Natural killer cell treated with Interleukin-12 subunit alpha and Interleukin-12 subunit beta and Interleukin-15 and Interleukin-18, amount 100 ng/mL, for 72 hours (primary cell): Measurements from ENCODE around the gene SPATA33. TPM values are rescaled to one million over a fixed set of nuclear protein-coding genes. Genes with fewer than 3 reads are reported as not detected.
"Not testable (repeated sequence)": the region's sequence is repeated elsewhere in the genome, so short reads cannot be mapped to it uniquely, and the experiment has no call there.

Experiments used
- ATAC-seq, 2 donors: fragments of 150-1000 bp; cut with Tn5 transposase in 1 of 2; sonication (Bioruptor Pico), chemical (Tn5 transposase) in 1 of 2; 2 replicates each; pipeline ENCODE4 v1.10.0; 2021
- DNase-seq: peaks from one replicate; pipeline ENCODE4 v3.0.0; 2022; ENCODE audit warnings: low spot score
- H3K27ac Mint-ChIP-seq, 2 donors: 1 replicate in 1 of 2; 2 replicates in 1 of 2; pipeline ENCODE4 v1.8.0; 2022; ENCODE audit warnings: mixed read lengths in 2 of 2, mild to moderate bottlenecking in 1 of 2, moderate library complexity in 1 of 2
- H3K27me3 Mint-ChIP-seq, 2 donors: 1 replicate in 1 of 2; 2 replicates in 1 of 2; pipeline ENCODE4 v1.8.0; 2022; ENCODE audit warnings: mixed read lengths in 2 of 2
- H3K36me3 Mint-ChIP-seq: one replicate; pipeline ENCODE4 v1.8.0; 2022; ENCODE audit warnings: mixed read lengths
- H3K4me1 Mint-ChIP-seq, 2 donors: 1 replicate in 1 of 2; 2 replicates in 1 of 2; pipeline ENCODE4 v1.8.0; 2022; ENCODE audit warnings: low read depth in 2 of 2, mixed read lengths in 2 of 2, mild to moderate bottlenecking in 1 of 2
- H3K4me3 Mint-ChIP-seq: one replicate; pipeline ENCODE4 v1.8.0; 2022; ENCODE audit warnings: mixed read lengths
- H3K9me3 Mint-ChIP-seq: 2 replicates; pipeline ENCODE4 v1.8.0; 2022; ENCODE audit warnings: mixed read lengths
- total RNA-seq, 2 donors: library from RNA; stranded (reverse); gene quantifications; one replicate each; pipeline ENCODE4 v1.2.3, GENCODE V29; 2022

The SPATA33 gene
- total RNA-seq, 2 donors from 2014 or later = 9.3 to 19.1 TPM

GRCh38 chr16:89688395-89688794 is 30.8 kb downstream of the SPATA33 start:
- Mint-ChIP-seq H3K9me3 (no peaks in the 10 kb centered on the region), H3K36me3 (no peaks in the 10 kb centered on the region), H3K27me3 (no peaks in the 10 kb centered on the region), H3K4me3 (peak overlapping the region; percentile 27), H3K4me1 (peaks cover 10 to 12% of the 10 kb centered on the region in 2 donors), H3K27ac (no peak overlapping the region)
- ATAC-seq = no peak
- no peak for DNase-seq

- Mint-ChIP-seq H3K4me3 (no peak overlapping the region), H3K27ac (no peak overlapping the region), H3K9me3 (no peaks in the 10 kb centered on the region), H3K36me3 (no peaks in the 10 kb centered on the region), H3K27me3 (no peaks in the 10 kb centered on the region), H3K4me1 (peaks cover 10 to 12% of the 10 kb centered on the region in 2 donors)
- ATAC-seq = no peak
- DNase-seq = peak; percentile 28
Observed at GRCh38 chr16:89689142-89689541, 31.5 kb downstream of the SPATA33 start.

GRCh38 chr16:89689621-89690020 is 32.0 kb downstream of the SPATA33 start:
- not testable (repeated sequence) for H3K9me3 Mint-ChIP-seq, ATAC-seq, H3K36me3 Mint-ChIP-seq, H3K4me3 Mint-ChIP-seq, H3K27me3 Mint-ChIP-seq, H3K27ac Mint-ChIP-seq
- DNase-seq = peak; percentile 10
- H3K4me1 Mint-ChIP-seq = peaks cover 10 to 12% of the 10 kb centered on the region in 2 donors

- no peaks in the 10 kb centered on the region for H3K36me3 Mint-ChIP-seq
- H3K27me3 Mint-ChIP-seq = no peaks in the 10 kb centered on the region
- H3K4me1 Mint-ChIP-seq = peaks cover 10 to 12% of the 10 kb centered on the region in 2 donors
- no peak for ATAC-seq
- H3K4me3 Mint-ChIP-seq = no peak overlapping the region
- H3K27ac Mint-ChIP-seq = no peak overlapping the region
- DNase-seq = peak; percentile 57
- H3K9me3 Mint-ChIP-seq = no peaks in the 10 kb centered on the region
Observed at GRCh38 chr16:89690392-89690901, 32.8 kb downstream of the SPATA33 start.

GRCh38 chr16:89691231-89691985 is 33.8 kb downstream of the SPATA33 start:
- Mint-ChIP-seq H3K27me3 (no peaks in the 10 kb centered on the region), H3K4me1 (peaks cover 12% of the 10 kb centered on the region in 2 donors), H3K4me3 (no peak overlapping the region), H3K27ac (no peak overlapping the region), H3K9me3 (no peaks in the 10 kb centered on the region), H3K36me3 (no peaks in the 10 kb centered on the region)
- DNase-seq (peak; percentile 25), ATAC-seq (no peak)

- H3K36me3 Mint-ChIP-seq = no peaks in the 10 kb centered on the region
- no peaks in the 10 kb centered on the region for H3K9me3 Mint-ChIP-seq
- H3K4me1 Mint-ChIP-seq = peaks cover 12 to 16% of the 10 kb centered on the region in 2 donors
- no peak overlapping the region for H3K4me3 Mint-ChIP-seq
- H3K27ac Mint-ChIP-seq = no peak overlapping the region
- peak; percentile 44 for DNase-seq
- no peaks in the 10 kb centered on the region for H3K27me3 Mint-ChIP-seq
- no peak for ATAC-seq
Observed at GRCh38 chr16:89691986-89692569, 34.4 kb downstream of the SPATA33 start.

GRCh38 chr16:89693289-89693731 is 35.7 kb downstream of the SPATA33 start:
- H3K27ac Mint-ChIP-seq = no peak overlapping the region
- no peaks in the 10 kb centered on the region for H3K36me3 Mint-ChIP-seq
- DNase-seq (no peak), ATAC-seq (no peak)
- no peaks in the 10 kb centered on the region for H3K9me3 Mint-ChIP-seq
- H3K4me1 Mint-ChIP-seq = peaks cover 5 to 10% of the 10 kb centered on the region in 2 donors
- H3K4me3 Mint-ChIP-seq = no peak overlapping the region
- no peaks in the 10 kb centered on the region for H3K27me3 Mint-ChIP-seq

GRCh38 chr16:89693931-89694783 is 36.5 kb downstream of the SPATA33 start:
- no peak overlapping the region for H3K27ac Mint-ChIP-seq
- H3K9me3 Mint-ChIP-seq = no peaks in the 10 kb centered on the region
- H3K4me3 Mint-ChIP-seq = no peak overlapping the region
- no peaks in the 10 kb centered on the region for H3K36me3 Mint-ChIP-seq
- no peaks in the 10 kb centered on the region for H3K27me3 Mint-ChIP-seq
- ATAC-seq (no peak), DNase-seq (peak; percentile 57)
- H3K4me1 Mint-ChIP-seq = peaks cover 5 to 12% of the 10 kb centered on the region in 2 donors

- H3K4me3 Mint-ChIP-seq, H3K27ac Mint-ChIP-seq, H3K36me3 Mint-ChIP-seq, H3K9me3 Mint-ChIP-seq, H3K27me3 Mint-ChIP-seq, ATAC-seq: not testable (repeated sequence)
- peaks cover 5 to 13% of the 10 kb centered on the region in 2 donors for H3K4me1 Mint-ChIP-seq
- peak; percentile 34 for DNase-seq
Observed at GRCh38 chr16:89694784-89695085, 37.1 kb downstream of the SPATA33 start.

GRCh38 chr16:89695086-89695874 is 37.6 kb downstream of the SPATA33 start:
- H3K9me3 Mint-ChIP-seq = no peaks in the 10 kb centered on the region

GRCh38 chr16:89695875-89696669 is 38.4 kb downstream of the SPATA33 start:
- peak in 1 of 2 donors; percentile 0 for ATAC-seq
- no peaks in the 10 kb centered on the region for H3K27me3 Mint-ChIP-seq
- no peaks in the 10 kb centered on the region for H3K9me3 Mint-ChIP-seq
- H3K36me3 Mint-ChIP-seq = no peaks in the 10 kb centered on the region
- H3K27ac Mint-ChIP-seq = no peak overlapping the region
- DNase-seq = peak; percentile 56
- no peak overlapping the region for H3K4me3 Mint-ChIP-seq
- H3K4me1 Mint-ChIP-seq = peaks cover 0 to 19% of the 10 kb centered on the region in 2 donors

More at GRCh38 chr16:89695086-89695874, 37.6 kb downstream of the SPATA33 start:
- DNase-seq = peak; percentile 55
- H3K27ac Mint-ChIP-seq = no peak overlapping the region
- no peak overlapping the region for H3K4me3 Mint-ChIP-seq
- ATAC-seq = no peak
- peaks cover 1 to 17% of the 10 kb centered on the region in 2 donors for H3K4me1 Mint-ChIP-seq
- H3K36me3 Mint-ChIP-seq = no peaks in the 10 kb centered on the region
- H3K27me3 Mint-ChIP-seq = no peaks in the 10 kb centered on the region

GRCh38 chr16:89696670-89697128 is 39.1 kb downstream of the SPATA33 start:
- DNase-seq (peak; percentile 82), ATAC-seq (peak; percentile 40 to 51)
- Mint-ChIP-seq H3K9me3 (no peaks in the 10 kb centered on the region), H3K27ac (no peak overlapping the region), H3K27me3 (no peaks in the 10 kb centered on the region), H3K4me3 (no peak overlapping the region), H3K4me1 (peaks cover 0 to 19% of the 10 kb centered on the region in 2 donors), H3K36me3 (no peaks in the 10 kb centered on the region)
